KMS-11 (cell line): ENCODE measurements around the gene SLC35F6.
"Not testable (repeated sequence)": the region's sequence is repeated elsewhere in the genome, so short reads cannot be mapped to it uniquely, and the experiment has no call there.

Source experiments
- H2AFZ ChIP-seq: fragments of 200-600 bp; sonication (generic); 2 replicates; pipeline ENCODE4 v1.6.1; 2016; ENCODE audit warnings: antibody characterized with exemption, mixed run types, low read depth
- H3K27ac ChIP-seq: fragments of 200-600 bp; sonication (generic); 2 replicates; pipeline ENCODE4 v1.6.1; 2016; ENCODE audit warnings: mild to moderate bottlenecking, mixed run types
- H3K27me3 ChIP-seq: fragments of 200-600 bp; sonication (generic); 2 replicates; pipeline ENCODE4 v1.6.1; 2017; ENCODE audit warnings: mild to moderate bottlenecking, low read depth, mixed run types, moderate library complexity; ENCODE audit not compliant: insufficient read depth
- H3K36me3 ChIP-seq: fragments of 200-600 bp; sonication (generic); 2 replicates; pipeline ENCODE4 v1.6.1; 2017; ENCODE audit warnings: mild to moderate bottlenecking, mixed run types; ENCODE audit not compliant: insufficient read depth
- H3K4me1 ChIP-seq: fragments of 200-600 bp; sonication (generic); 2 replicates; pipeline ENCODE4 v1.6.1; 2016; ENCODE audit warnings: mild to moderate bottlenecking, low read depth, mixed run types; ENCODE audit not compliant: poor library complexity, severe bottlenecking
- H3K4me2 ChIP-seq: fragments of 200-600 bp; sonication (generic); 2 replicates; pipeline ENCODE4 v1.7.0; 2016; ENCODE audit warnings: mild to moderate bottlenecking, mixed run types
- H3K4me3 ChIP-seq: fragments of 200-600 bp; sonication (generic); IDR thresholded peaks from 2 replicates; pipeline ENCODE4 v1.6.1; 2017; ENCODE audit warnings: low read depth, low read length, mixed read lengths; ENCODE audit not compliant: insufficient read depth
- H3K79me2 ChIP-seq: fragments of 200-600 bp; sonication (generic); 2 replicates; pipeline ENCODE4 v1.6.1; 2016; ENCODE audit warnings: low read depth, mixed run types; ENCODE audit not compliant: insufficient read depth
- H3K9ac ChIP-seq: fragments of 200-600 bp; sonication (generic); 2 replicates; pipeline ENCODE4 v1.6.1; 2016; ENCODE audit warnings: mild to moderate bottlenecking, mixed run types
- H4K20me1 ChIP-seq: fragments of 200-600 bp; sonication (generic); 2 replicates; pipeline ENCODE4 v1.6.1; 2016; ENCODE audit warnings: mild to moderate bottlenecking, mixed run types; ENCODE audit not compliant: insufficient read depth
- TF ChIP-seq, protein P1 (sequence below): fragments of 200-600 bp; sonication (generic); conservative IDR thresholded peaks from 2 replicates; pipeline ENCODE4 v1.6.1; 2017; ENCODE audit warnings: low read depth, mild to moderate bottlenecking, antibody characterized with exemption, low read length, moderate library complexity, mixed read lengths

SLC35F6 gene

DNA sequence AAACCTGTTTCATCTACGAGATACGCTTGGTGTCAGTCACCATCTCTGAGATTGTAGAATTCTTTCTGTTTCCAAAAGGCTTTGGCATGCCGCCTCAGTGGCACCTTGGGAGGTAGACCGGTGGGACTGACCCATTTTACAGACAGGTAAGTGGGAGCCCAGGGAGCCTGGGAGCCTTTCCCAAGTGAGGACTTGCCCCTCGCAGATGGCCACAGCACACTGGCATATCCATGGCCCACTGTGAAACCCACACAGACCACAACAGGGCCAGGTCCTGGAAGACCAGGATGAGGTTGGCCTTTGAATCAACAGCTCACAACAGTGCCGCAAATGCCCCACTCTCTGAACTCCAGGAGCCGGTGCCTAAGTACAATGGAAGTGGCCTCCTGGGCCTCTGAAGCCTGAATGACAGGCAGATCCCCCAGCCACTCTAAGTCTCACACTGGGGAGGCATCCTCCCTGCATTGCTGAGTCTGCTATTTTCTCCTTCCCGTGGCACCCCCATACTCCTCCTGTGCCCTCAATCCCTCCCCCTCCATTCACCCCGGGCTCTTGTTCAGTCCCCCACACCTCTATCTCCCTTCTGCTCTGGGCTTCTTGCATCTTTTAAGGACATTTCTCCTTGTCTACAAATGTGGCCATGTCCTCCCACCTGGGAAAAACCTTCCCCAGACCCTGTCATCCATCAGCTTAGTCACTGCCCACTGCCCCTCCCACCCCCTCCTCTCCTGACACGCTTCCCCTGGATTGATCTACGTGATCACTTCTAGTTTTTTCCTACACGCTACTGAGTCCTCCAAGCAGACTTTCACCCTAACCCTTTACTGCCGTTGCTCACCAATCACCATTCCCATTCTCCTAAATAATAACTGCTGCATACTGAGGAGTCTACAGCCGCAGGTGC, 48.0 kb downstream of the SLC35F6 start:
- Histone ChIP-seq H3K9ac (no peak overlapping the region), H3K4me2 (no peak overlapping the region), H3K36me3 (no peaks in the 10 kb centered on the region), H2AFZ (no peak overlapping the region), H3K4me1 (no peaks in the 10 kb centered on the region), H3K79me2 (no peaks in the 10 kb centered on the region), H4K20me1 (no peaks in the 10 kb centered on the region), H3K27ac (no peak overlapping the region), H3K27me3 (no peaks in the 10 kb centered on the region), H3K4me3 (no peak overlapping the region)
- TF ChIP-seq, protein P1, sequence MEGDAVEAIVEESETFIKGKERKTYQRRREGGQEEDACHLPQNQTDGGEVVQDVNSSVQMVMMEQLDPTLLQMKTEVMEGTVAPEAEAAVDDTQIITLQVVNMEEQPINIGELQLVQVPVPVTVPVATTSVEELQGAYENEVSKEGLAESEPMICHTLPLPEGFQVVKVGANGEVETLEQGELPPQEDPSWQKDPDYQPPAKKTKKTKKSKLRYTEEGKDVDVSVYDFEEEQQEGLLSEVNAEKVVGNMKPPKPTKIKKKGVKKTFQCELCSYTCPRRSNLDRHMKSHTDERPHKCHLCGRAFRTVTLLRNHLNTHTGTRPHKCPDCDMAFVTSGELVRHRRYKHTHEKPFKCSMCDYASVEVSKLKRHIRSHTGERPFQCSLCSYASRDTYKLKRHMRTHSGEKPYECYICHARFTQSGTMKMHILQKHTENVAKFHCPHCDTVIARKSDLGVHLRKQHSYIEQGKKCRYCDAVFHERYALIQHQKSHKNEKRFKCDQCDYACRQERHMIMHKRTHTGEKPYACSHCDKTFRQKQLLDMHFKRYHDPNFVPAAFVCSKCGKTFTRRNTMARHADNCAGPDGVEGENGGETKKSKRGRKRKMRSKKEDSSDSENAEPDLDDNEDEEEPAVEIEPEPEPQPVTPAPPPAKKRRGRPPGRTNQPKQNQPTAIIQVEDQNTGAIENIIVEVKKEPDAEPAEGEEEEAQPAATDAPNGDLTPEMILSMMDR: no peak

DNA sequence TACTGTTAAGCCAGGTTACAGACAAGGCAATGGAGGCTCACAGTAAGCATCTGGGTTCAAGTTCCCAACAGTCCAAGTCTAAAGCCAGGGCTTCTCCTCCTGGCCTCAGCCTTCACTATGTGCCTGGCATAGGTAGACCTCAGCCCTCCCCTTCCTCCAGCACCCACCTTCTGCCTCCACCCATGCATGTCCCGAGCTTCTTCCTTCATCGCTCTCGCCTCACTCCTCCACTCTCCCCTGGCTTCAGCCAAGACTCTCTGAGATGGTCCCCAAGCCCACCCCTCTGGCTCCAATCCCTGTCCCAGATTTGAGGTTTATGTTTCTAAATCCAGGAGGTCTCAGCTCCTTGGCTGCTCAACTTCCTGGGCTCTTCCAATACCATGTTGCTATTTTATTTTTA, 48.6 kb downstream of the SLC35F6 start:
- H3K4me3 ChIP-seq: no peak overlapping the region
- no peaks in the 10 kb centered on the region for H4K20me1 ChIP-seq
- no peaks in the 10 kb centered on the region for H3K36me3 ChIP-seq
- H3K27ac ChIP-seq: no peak overlapping the region
- H3K4me1 ChIP-seq: no peaks in the 10 kb centered on the region
- H2AFZ ChIP-seq: no peak overlapping the region
- TF ChIP-seq, protein P1: no peak
- no peaks in the 10 kb centered on the region for H3K27me3 ChIP-seq
- no peaks in the 10 kb centered on the region for H3K79me2 ChIP-seq
- no peak overlapping the region for H3K9ac ChIP-seq
- no peak overlapping the region for H3K4me2 ChIP-seq

DNA sequence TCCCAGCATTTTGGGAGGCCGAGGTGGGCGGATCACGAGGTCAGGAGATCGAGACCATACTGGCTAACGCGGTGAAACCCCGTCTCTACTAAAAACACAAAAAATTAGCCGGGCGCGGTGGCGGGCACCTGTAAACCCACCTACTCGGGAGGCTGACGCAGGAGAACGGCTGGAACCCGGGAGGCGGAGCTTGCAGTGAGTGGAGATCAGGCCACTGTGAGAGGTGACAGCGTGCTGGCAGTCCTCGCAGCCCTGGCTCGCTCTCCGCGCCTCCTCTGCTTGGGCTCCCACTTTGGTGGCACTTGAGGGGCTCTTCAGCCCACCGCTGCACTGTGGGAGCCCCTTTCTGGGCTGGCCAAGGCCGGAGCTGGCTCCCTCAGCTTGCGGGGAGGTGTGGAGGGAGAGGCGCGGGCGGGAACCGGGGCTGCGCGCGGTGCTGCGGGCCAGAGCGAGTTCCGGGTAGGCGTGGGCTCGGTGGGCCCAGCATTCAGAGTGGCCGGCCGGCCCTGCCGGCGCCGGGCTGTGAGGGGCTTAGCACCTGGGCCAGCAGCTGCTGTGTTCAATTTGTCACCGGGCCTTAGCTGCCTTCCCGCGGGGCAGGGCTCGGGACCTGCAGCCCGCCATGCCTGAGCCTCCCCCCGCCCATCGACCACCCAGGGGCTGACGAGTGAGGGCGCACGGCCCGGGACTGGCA, 50.1 kb downstream of the SLC35F6 start:
- not testable (repeated sequence) for H4K20me1 ChIP-seq, H3K9ac ChIP-seq, H3K79me2 ChIP-seq, H2AFZ ChIP-seq, H3K27me3 ChIP-seq, H3K4me3 ChIP-seq, H3K4me2 ChIP-seq, H3K27ac ChIP-seq, H3K4me1 ChIP-seq, H3K36me3 ChIP-seq

DNA sequence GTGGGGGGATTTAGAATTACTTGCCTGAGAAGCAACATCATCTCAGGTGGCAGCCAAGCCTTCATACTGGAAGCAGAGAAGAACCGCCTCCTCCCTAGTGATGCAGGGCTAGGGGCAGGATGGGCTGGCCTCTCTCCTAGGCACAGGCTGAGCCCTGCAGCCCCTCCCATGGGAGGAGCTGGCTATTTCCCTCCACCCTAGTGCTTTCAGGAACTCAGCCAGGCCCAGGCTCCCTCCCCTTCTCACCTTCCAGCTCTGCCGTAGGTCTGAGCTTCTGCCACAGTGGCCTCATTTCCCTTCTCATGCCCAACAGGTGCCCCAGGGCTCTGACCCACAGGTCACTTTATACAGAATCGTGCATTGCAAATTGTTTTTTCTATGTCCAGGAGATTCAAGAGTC, 52.8 kb downstream of the SLC35F6 start:
- Histone ChIP-seq H3K4me1 (no peaks in the 10 kb centered on the region), H3K27me3 (no peaks in the 10 kb centered on the region), H3K36me3 (no peaks in the 10 kb centered on the region), H3K4me3 (no peak overlapping the region), H3K27ac (no peak overlapping the region), H2AFZ (no peak overlapping the region), H3K79me2 (no peaks in the 10 kb centered on the region), H4K20me1 (no peaks in the 10 kb centered on the region), H3K9ac (no peak overlapping the region), H3K4me2 (no peak overlapping the region)
- TF ChIP-seq, protein P1: no peak

DNA sequence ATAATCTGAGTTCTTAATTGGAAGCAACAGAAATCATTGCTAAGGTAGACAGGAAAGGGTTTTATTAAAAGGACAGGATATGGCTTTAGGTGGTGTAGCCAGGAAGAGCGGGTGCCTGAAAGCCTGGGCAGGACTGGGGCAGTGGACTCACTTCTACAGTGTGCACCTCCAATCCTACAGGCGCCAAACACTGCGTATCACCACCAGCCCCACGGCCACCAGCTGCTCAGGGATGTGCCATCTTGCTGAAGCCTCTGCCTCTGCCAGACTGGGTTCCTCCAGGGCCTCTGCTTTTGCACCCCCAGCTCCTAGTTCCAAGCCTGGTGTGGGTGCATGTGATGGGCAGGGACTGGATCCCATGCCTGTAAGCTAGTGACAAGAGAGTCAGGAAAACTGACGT, 54.2 kb downstream of the SLC35F6 start:
- Histone ChIP-seq H3K4me1 (no peaks in the 10 kb centered on the region), H3K9ac (no peak overlapping the region), H3K4me2 (no peak overlapping the region), H4K20me1 (no peaks in the 10 kb centered on the region), H2AFZ (no peak overlapping the region), H3K4me3 (no peak overlapping the region), H3K79me2 (no peaks in the 10 kb centered on the region), H3K27ac (no peak overlapping the region), H3K27me3 (no peaks in the 10 kb centered on the region), H3K36me3 (no peaks in the 10 kb centered on the region)
- TF ChIP-seq, protein P1: no peak
